Hematopoietic multipotent progenitor cell treated with erythropoietin and hydrocortisone succinate and interleukin-3 and kit ligand, for 17 days (in vitro differentiated cells): ENCODE results near the gene BHLHE40.

Experiments
- DNase-seq: peaks from one replicate; pipeline ENCODE4 v3.0.0-alpha.2; 2015; ENCODE audit warnings: low spot score

The BHLHE40 gene

GRCh38 chr3:4979428-4980228, at the start of gene BHLHE40:
TSS of gene BHLHE40 (plus strand) at chr3:4979437. CDS start at chr3:4979719, 282 bp downstream.
- no peak for DNase-seq

- DNase-seq: no peak
Observed at GRCh38 chr3:4930501-4930900, 48.7 kb upstream of the BHLHE40 start.

- DNase-seq: no peak
Observed at GRCh38 chr3:4934050-4934449, 45.2 kb upstream of the BHLHE40 start.

DNA sequence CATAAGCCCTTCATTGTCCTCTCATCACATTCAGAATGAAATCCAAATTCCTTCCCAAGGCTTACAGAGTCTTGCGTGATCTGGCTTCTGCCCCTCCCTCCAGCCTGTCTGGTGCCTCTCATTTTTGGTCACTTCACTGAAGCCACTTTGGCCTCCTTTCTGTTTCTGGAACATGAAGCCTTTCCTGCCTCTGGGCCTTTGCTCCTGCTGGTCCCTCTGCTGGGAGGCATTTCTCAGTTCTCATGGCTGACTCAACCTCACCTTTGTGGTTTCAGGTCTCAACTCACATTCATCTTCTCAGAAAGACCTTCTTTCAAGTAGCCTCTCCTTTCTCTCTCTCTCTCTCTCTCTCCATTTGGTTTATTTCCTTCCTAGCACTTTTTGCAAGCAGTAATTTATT, 43.9 kb upstream of the BHLHE40 start:
- DNase-seq: no peak

DNA sequence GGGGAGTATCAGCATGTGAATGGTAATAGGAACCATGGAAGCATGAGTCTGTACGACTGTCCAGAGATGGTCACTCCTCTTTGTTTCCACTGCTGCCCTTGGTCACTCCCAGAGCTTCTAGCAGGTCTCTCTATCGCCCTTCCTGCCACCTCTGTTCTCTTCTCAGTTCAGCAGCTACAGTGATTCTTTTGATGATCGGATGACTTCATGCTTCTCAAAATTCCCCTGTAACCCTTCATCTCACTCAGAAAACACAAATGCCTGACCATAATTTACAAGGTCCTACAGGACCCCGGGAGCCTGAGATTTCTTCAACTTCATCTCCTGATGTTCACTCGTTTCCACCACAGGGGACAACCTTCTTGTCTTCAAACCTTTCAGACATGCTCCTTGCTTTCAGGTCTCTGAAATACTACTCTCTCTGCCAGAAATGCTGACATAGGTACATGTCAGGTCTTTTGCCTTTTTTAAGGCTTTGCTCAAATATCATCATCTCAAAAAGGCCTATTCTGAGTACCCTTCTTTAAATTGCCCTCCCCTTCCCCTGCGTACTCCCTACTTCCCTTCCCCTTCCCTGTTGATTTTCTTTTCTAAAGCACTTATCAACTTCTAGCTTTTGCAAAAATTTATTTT, 42.1 kb upstream of the BHLHE40 start:
- no peak for DNase-seq

DNA sequence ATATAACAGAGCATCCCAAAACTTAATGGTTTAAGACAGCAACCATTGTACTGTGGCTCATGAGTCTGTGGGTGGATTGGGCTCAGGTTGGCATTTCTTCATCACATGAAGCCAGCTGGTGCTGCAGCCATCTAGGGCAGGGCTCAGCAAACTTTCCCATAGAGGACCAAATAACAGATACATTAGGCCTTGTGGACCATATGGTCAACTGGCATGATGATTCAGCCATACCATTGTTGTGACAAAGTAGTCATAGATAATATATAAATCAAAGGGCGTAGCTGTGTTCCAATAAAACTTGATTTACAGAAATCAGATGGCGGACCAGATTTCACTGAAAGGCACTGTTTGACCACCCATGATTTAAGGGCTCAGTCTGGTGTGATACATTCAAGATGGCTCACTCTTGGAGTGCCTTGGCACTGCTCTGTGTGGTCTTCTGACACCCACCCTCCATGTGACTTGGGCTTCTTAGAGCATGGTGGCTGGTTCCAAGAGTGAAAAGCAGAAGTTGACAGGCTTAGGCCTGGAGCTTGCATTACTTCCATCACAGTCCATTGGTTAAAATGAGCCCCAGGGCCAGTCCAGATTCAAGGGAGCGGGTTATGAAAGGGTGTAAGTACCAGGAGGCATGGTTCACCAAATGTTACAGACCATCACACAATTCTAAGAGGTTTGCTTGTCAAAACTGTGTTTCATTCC, 40.8 kb upstream of the BHLHE40 start:
- DNase-seq: no peak

- DNase-seq: no peak
Observed at GRCh38 chr3:4939276-4939675, 40.0 kb upstream of the BHLHE40 start.

- no peak for DNase-seq
Observed at GRCh38 chr3:4940985-4941384, 38.3 kb upstream of the BHLHE40 start.

DNA sequence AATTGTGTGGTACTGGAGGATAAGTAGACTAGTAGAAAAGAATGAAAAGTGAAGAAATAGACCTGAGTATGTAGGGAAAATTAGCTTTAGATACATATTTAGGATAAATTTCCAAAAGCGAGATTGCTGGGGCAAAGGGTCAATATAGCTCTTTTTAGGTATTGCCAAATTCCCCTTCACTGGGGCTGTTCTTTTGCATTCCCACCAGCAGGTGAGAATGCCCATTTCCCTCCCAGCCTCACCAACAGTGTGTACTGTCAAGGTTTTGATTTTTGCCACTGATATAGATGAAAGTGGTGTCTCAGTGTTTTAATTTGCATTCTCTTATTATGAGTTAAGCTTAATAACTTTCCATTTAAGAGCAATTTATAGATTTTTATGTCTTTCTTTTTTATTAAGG, 35.7 kb upstream of the BHLHE40 start:
- no peak for DNase-seq

DNA sequence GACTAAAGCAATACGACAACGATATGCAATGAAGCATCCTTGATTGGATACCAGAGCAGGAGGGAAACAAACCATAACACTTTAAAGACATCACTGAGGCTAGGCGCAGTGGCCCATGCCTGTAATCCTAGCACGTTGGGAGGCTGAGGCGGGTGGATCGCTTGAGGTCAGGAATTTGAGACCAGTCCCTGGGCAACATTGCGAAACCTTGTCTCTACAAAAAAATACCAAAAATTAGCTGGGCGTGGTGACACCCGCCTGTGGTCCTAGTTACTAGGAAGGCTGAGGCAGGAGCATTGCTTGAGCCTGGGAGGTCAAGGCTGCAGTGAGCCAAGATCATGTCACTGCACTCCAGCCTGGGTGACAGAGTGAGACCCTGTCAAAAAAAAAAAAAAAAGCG, 33.9 kb upstream of the BHLHE40 start:
- DNase-seq: no peak

GRCh38 chr3:4947028-4947427, 32.2 kb upstream of the BHLHE40 start:
- no peak for DNase-seq

- DNase-seq: no peak
Observed at GRCh38 chr3:4948395-4948794, 30.8 kb upstream of the BHLHE40 start.

DNA sequence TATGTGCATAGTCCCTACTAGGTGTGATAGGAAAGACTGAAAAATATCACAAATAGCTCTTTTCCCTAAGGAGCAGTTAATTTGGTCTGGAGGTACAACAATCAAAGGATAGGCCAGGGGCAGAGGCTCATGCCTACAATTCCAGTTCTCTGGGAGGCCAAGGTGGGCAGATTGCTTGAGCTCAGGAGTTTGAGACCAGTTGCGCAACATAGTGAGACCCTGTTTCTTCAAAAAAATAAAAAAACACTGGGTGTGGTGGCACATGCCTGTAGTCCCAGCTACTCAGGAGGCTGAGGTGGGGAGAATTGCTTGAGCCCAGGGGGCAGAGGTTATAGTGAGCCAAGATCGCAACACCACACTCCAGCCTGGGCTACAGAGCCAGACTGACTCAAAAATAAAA, 30.2 kb upstream of the BHLHE40 start:
- no peak for DNase-seq

- no peak for DNase-seq
Observed at GRCh38 chr3:4949659-4950058, 29.6 kb upstream of the BHLHE40 start.

DNA sequence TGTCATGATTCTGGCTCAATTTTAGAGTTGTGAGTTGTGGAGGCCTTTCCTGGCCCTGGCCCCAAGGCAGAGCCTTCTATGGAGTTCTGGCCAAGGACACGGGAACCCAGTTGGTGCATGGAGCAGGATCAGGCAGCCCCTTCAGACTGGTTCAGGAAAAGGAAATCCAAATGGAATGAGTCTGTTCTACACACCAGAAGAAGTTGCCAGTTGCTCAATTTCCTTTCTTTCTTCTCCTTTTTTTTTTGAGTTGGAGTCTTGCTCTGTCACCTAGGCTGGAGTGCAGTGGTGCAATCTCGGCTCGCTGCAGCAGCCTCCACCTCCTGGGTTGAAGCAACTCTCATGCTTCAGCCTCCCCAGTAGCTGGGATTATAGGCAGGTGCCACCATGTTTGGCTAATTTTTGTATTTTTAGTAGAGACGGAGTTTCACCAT, 28.9 kb upstream of the BHLHE40 start:
- DNase-seq: no peak

- DNase-seq: no peak
Observed at GRCh38 chr3:4950948-4951347, 28.3 kb upstream of the BHLHE40 start.

GRCh38 chr3:4953119-4953518, 26.1 kb upstream of the BHLHE40 start:
- no peak for DNase-seq

DNA sequence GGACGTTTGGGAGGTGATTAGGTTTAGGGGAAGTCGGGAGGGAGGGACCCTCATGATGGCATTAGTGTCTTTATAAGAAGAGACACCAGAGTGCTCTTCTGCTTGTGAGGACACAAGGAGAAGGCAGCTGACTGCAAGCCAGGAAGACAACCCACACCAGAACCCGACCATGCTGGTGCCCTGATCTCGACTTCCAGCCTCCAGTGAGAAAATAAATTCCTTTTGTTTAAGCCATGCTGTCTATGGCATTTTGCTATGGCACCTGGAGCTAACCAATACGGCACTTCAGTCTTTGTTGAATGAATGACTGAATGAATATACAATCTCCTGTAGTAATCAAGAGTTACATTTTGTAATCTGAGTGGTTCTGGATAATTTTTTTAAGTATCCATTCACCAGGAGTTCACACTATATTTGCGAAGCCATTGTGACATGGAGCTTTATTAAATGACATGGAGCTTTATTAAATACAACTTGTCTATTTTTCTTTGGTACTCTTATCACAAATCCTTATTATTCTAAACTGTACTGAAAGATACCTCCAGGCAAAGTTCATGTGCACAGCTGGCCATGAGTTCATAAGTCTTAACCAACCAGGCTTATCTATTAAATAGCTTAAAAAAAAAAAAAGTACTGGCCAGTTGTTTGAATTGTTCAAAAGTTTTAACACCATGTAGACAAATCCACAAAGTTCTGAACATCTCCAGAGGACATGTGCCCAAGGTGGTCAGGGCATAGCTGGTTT, 24.8 kb upstream of the BHLHE40 start:
- no peak for DNase-seq

GRCh38 chr3:4956099-4956498, 23.1 kb upstream of the BHLHE40 start:
- no peak for DNase-seq

- DNase-seq: no peak
Observed at GRCh38 chr3:4956738-4957137, 22.5 kb upstream of the BHLHE40 start.

- DNase-seq: no peak
Observed at GRCh38 chr3:4957978-4958377, 21.3 kb upstream of the BHLHE40 start.

- no peak for DNase-seq
Observed at GRCh38 chr3:4959180-4959579, 20.1 kb upstream of the BHLHE40 start.
